NCI-H1092 treated with DMSO at 0.1 percent for 48 hours (cell line): ENCODE measurements around the gene ASB3.
"Not testable (repeated sequence)": the region's sequence is repeated elsewhere in the genome, so short reads cannot be mapped to it uniquely, and the experiment has no call there.

Source experiments
- DNase-seq: peaks from one replicate; lab custom pipeline; 2025; lab: John Stamatoyannopoulos, UW

ASB3 gene

DNA sequence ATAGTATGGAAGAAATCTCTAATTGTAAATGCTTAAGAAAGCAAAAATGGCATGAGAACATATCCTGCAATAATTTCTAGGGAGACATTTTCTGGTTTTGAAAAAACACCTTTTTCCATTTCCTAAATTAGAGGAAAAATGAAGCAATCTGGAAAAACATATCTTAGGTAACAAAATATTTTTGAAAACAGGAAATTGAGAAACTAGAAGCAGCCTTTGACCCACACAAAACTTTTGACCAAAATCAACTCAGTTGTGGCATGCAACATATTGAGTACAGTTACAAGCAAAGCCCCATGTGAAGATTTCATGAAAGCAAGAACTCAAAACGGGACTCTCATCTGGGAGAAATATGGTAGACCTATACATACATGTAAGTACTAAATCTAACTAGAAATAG, 47.7 kb downstream of the ASB3 start:
- no peak for DNase-seq

DNA sequence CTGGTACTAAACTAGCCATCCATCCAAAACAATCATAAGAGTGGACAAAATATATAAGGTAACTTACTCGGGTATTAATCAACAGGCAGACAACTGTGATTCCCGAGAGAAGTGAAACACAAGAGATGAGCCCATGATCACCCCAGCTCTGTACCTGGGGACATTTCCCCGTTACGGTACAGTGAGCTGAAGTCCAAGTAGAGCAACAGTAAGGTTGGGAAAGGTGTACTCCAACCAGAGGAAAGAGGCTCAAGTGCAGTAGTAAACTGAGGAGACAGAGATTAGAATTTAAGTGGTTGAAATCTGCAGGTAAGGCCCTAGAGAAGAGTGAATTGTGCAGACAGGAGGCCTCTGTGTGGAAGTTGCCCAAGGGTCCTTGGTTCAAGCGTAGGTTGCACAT, 49.7 kb downstream of the ASB3 start:
- no peak for DNase-seq

DNA sequence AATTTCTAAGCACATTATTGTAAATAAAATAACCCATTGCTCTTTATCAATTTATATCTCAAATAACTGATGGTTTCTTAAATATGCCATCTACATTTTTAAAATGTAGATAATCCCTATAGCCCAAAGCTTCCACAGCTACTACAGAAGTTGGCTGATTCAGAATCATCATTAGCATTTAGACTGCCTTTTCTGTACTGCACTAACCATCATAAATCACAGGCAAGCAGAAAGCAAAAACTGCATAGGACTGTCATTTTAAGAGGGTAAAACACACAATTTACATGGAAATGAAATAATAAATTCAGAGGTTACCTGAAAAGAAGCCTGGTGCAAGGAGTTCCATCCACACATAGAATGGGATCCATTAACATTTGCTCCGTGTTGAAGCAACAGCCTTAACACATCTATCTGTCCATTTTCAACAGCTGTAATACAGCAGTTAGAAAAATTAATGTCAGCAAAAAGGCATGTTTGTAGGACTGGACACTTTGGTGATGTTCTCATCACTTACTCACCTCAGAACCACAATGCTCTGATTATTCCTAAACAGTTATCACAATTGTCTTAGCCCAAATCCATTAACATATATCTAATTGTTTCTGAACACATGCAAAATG, 57.5 kb downstream of the ASB3 start:
- no peak for DNase-seq

DNA sequence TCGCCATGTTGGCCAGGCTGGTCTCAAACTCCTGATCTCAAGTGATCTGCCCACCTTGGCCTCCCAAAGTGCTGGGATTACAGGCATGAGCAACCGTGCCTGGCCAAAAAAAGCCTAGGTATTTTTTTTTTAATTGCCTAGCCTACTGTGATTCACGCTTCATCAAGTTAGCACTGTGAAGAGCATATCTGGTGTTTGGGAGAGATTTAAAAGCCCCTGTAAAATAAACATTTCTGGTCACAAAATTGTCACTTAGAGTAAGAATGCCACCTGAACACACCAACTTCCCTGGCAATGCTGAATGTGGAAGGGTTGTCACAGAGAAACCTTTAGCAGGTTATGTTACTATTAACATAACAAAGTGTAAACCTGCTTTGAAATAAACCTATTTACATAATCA, 58.8 kb downstream of the ASB3 start:
- no peak for DNase-seq

DNA sequence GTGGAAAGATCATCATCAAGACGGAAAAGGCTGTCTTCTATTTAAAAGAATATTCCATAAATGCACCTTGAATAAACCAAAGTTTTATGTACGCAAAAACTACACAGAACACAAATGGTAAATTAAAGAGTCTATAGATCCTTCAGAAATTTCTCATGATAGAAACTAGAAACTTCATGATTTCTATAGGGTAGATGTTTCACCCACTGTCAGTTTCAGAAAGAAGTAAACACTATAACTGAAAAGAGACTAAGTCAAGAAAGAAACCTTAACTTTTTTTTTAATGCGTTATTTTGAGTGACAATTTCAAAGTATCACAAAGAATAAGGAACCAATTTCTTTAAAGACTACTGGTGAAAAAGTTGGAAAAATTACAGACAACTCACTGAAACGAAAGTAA, 61.1 kb downstream of the ASB3 start:
- DNase-seq: no peak

DNA sequence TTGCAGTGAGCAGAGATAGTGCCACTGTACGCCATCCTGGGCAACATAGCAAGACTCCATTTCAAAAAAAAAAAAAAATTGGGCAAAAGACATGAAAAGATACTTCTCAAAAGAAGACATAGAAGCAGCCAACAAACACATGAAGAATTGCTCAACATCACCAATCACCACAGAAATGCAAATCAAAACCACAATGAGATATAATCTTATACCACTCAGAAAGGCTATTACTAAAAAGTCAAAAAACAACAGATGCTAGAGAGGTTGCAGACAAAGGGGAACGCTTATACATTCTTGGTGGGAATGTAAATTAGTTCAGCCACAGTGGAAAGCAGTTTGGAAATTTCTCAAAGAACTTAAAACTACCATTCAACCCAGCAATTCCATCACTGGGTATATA, 62.2 kb downstream of the ASB3 start:
- no peak for DNase-seq

DNA sequence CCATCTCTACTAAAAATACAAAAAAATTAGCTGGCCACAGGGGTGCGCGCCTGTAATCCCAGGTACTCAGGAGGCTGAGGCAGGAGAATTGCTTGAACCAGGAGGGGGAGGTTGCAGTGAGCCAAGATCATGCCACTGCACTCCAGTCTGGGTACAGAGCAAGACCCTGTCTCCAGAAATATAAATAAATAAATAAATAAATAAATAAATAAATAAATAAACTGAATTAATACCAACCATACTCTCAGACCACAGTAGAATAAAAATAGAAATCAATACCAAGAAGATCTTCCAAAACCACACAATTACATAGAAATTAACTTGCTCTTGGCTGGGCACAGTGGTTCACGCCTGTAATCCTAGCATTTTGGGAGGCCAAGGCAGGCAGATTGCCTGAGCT, 65.8 kb downstream of the ASB3 start:
- not testable (repeated sequence) for DNase-seq

DNA sequence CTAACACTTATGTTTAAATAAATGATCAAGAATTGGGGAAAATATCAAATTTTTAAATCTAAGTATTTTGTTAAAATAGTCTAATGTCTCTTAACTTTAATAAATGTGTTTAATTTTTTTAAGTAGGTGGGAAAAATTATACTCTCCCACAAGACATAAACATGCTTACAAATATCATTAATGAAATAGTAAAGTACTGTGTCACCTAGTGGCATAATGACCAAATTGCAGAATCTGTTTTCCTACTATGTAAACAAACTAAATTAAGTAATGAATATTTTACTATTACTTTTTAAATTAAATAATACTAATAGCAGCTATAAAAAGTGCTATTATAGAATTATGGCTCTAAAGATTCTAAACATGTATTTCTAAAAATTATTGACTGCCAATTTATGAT, 71.2 kb downstream of the ASB3 start:
- peak; percentile 8 for DNase-seq

DNA sequence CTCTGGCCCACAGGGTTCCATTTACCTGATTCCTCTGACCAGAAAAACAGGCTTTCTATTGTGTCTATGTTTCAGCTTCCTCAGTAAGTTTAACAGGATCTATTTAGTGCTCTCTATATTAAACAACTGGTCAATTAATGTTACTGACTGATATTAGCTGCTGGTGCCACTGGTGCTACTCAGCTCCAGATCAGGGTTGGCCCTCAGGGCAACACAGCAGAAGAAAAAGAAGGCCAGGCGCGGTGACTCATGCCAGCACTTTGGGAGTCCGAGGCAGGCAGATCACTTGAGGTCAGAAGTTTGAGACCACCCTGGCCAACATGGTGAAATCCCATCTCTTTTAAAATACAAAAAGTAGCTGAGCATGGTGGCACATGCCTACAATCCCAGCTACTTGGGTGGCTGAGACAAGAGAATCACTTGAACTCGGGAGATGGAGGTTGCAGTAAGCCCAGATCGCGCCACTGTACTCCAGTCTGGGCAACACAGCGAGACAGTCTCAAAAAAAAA, 75.4 kb downstream of the ASB3 start:
- DNase-seq: no peak

DNA sequence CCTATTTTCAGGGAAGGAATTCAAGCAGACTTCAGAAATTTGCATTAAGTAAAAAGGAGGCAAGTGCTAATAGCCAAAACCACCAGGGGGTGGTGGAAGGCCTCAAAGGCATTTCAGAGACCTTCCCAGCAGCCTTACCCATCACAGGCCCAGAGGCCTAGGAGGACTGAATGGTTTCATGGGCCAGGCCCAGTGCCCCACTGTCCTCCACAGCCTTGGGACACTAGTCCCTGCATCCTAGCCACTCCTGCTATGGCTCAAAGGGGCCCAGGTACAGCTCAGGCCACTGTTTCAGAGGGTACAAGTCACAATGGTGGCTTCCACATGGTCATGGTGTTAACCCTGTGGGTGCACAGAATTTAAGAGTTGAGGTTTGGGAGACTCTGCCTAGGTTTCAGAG, 77.8 kb downstream of the ASB3 start:
- no peak for DNase-seq

DNA sequence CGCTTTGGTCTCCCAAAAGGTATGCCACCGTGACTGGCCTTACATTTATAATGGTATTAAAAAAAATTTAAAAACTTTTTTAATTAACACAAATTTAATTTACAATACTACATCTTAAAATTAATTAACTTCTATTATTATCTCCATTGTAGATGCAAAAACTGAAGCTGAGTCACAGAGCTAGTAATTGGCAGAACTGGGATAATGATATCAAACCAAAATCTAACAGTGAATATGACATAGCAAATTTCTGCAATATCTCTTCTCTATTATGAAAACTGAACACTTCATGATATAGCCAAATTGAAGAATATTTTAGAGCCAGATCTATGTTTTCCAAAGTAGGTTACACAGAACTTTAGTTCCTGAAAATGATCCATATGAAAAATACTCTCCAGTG, 85.5 kb downstream of the ASB3 start:
- no peak for DNase-seq

DNA sequence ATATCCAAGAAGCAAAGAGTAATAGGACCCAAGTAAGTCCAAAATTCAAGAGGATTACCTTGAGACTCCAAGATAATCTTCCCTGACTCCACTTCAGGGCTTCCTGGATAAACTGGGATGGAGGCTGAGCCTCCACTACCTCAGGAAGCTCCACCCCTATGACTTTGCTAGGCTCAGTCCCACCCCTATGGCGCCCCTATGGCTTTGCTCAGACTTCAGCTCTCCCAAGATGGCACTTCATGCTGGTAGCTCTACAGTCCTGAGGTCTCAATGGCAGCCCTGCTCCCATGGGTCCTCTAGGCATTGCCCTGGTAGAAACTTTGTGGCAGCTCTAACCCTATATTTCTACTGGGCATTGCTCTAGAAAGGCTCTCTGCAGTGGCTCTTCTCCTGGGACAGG, 89.1 kb downstream of the ASB3 start:
- no peak for DNase-seq

DNA sequence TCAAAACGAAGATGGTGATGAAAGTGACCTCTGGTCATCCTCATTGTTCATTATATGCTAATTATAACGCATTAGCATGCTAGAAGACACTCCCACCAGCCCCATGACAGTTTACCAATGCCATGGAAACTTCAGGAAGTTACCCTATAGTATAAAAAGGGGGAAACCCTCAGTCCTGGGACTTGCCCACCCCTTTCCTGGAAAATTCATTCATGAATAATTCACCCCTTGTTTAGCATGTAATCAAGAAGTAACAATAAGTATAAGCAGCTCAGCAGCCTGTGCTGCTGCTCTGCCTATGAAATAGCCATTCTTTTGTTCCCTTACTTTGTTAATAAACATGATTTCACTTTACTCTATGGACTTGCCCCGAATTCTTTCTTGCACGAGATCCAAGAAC, 89.7 kb downstream of the ASB3 start:
- no peak for DNase-seq

DNA sequence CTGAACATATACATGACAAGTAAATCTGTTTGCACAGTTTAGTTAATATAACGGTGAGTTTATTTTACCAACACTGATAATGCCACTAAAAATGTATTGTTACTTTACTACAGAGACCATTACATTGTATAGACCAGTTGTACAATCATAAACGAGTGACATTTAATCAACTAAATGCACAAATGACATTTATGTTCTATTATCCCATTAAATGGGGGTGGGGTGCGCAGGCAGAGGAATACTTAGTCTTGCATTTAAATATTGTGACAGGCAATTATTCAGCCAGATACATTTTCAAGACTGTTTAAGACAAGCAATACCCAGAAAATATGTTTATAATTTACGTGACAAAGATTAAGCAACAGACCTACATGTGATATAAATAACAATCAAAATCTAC, 91.2 kb downstream of the ASB3 start:
- no peak for DNase-seq

DNA sequence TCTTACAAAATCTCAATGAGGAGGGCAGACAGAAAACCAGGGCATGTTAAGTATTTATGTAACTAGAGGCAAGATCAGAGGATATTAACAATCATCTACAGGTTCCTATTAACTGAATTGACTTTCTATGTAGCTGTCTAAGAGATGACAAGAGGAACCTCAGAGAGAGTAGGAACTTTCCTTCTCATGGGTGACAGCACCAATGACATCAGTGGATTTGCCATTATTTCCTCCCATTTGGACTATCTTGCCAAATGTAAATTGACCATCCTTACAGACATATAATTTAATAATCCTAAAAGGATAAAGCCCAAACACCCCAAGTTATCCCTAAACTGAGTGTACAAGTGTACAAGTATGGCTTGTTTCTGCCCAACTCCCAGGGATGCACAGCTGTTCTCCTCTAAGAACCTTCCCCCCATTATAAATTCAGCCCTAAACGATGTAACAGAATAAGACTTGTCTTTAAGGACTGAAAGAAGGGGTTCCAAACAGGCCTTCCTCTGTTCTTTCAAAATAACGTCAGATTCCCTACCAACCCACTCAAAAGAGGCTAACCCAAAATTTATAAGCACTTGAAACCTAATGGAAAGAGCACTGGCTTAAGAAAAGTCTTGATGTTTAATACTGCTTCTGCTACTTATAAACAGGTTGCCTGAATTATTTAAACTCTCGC, 92.5 kb downstream of the ASB3 start:
- DNase-seq: no peak

DNA sequence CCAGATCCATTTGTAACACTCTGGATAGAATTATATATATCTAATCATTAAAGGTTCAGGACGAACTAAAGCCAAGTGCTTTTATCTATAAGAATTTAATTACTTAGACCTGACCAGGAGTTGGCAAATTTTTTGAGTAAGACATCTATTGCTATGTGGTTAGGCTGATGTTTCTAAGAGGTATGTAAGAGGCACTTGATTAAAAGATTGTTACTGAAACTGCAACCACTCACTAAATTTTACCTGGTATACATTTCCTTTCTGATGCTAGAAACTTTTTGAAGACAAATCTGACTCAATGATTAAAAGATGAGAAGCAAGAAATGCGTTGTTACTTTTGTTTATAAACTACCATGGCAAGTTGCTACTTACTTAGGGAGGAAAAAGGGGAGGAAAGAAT, 95.9 kb downstream of the ASB3 start:
- no peak for DNase-seq

DNA sequence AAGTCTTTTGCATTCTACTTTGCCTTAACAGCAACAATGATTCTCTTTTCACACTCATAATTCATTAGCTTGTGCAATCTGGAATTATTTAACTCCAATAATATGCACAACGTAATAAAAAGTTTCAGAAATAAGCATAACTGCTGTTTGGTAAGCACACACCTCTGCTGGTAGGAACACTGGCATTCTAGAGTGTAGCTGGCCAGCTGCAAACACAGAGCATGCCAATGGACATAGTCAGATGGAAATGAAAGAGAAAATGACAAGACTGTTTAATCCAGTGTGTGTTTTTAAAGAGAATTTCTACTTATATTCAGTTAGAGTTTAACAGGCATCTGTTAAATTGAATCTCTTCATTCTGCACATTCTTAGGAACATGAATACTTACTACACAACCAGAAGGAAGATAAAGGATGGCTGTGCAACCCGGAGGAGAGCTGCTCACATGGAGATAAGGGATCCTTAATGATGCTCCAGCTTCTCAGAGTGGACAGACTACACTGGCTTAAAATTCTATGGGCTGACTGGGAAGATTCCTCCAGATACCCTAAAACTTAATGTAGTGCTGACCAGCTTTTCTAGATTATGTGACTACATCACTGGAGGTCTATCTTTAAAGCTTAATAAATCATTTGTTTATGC, 113.8 kb downstream of the ASB3 start:
- DNase-seq: no peak

DNA sequence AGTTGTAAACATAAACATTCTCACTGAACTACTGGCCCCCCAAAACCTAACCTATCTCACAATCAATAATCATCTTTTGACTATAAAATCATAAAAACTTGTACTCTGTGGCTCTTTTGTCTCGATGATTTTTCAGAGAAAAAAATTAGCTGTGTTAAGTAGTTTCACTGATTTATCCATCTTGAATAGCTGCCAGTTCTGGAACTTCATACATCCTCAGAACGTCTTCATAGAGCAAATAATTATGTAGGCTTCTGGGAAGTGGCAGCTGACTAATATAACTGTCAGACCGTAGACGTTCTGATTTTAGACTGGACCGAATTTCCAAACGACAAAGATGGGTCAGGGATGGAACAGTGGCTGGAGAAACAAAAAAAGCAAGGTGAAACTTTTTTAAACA, 116.4 kb downstream of the ASB3 start:
- no peak for DNase-seq

DNA sequence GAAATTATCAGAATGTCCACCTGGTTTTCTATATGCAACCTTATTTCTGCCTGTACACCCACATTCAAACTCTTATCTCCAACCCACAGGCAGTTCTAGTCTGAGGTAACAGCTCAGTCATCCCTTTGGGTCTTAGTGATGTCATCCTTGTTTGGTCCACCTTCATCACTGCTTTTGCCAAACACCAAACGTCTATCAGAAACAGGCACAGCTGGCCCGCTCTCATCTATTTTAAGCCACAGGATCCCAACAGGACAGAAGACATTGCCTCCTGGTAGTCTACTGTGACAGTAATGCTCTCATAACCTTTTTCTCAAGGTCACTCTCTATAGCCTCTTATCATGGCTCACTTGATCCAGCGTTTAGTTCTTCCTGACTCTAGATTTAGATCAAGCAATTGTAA, 118.1 kb downstream of the ASB3 start:
- no peak for DNase-seq

DNA sequence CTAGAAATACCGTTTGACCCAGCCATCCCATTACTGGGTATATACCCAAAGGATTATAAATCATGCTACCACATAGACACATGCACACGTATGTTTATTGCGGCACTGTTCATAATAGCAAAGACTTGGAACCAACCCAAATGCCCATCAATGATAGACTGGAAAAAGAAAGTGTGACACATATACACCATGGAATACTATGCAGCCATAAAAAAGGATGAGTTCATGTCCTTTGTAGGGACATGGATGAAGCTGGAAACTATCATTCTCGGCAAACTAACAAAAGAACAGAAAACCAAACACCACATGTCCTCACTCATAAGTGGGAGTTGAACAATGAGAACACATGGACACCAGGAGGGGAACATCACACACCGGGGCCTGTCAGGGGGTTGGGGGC, 119.6 kb downstream of the ASB3 start:
- DNase-seq: not testable (repeated sequence)

DNA sequence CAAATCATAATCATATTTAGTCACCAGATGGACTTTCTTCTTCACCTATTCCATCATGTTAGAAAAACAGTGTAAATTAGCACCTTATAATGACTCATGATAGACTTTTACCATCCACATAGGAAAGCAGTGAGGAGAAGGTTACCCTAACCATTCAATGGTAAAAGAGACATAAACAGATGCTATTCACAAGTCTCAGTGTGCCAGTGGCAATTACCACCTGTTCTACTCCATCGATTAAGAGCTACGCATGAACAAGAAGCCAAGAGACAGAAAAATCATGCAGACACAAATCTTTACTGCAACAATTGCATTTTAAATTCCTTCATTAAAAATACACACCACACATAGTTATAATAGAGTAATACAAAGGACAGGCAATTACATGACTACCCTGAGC, 125.9 kb downstream of the ASB3 start:
- DNase-seq: no peak

DNA sequence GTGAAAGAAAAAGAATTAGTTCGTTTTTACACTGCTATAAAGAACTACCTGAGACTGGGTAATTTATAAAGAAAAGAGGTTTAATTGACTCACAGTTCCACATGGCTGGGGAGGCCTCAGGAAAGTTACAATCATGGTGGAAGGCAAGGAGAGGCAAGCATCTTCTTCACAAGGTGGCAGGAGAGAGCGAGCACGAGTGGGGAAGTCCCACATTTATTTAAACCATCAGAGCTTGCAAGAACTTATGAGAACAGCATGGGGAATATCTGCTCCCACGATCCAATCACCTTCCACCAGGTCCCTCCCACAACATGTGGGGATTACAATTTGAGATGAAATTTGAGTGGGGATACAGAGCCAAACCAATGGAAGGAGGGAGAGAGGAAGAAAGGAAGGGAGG, 128.3 kb downstream of the ASB3 start:
- DNase-seq: not testable (repeated sequence)

DNA sequence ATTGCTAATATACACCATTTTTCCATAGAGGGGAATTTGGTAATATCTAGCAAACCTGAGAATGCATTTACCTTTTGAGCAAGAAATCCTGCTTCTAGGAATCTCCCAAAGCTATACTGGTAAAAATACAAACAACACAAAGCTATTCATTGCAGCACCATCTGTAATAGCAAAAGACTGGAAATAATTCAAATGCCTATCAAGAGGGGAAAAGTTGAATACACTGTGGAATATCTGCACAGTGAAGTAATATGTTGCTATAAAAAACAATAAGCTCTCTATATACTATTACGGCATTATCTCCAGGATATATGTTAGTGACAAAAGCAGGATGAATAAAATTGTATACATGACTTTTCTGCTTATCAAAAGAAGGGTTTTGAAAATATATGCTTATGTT, 131.5 kb downstream of the ASB3 start:
- no peak for DNase-seq

DNA sequence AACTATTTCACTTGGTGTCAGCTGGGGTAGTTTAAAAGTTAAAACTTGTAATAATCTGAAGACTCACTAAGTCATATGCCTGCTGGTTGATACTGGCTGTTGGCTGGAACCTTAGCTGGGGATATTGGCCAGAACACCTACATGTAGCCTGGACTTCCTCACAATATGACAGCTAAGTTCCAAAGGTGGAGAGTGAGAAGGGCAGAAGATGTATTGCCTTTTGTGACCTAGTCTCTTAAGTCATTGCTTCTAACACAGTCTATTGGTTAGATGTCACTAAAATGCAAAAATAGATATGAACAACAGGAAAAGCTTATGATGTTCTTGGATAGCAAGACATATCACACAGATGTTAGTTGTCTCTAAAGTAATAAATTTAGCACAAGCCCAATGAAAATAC, 132.4 kb downstream of the ASB3 start:
- DNase-seq: no peak
